SK-N-SH treated with all-trans-retinoic acid at 6 μM for 48 hours (cell line): ENCODE data around the gene ADGRL2.

Experiments used
- ARNTL ChIP-seq: fragments of 450-650 bp; formaldehyde crosslinking; IDR thresholded peaks from 2 replicates; pipeline ENCODE4 v1.5.0; 2020; ENCODE audit warnings: low read depth, mild to moderate bottlenecking, moderate library complexity, borderline replicate concordance
- BACH2 ChIP-seq: fragments of 250-450 bp; sonication (Bioruptor Pico); IDR thresholded peaks from 2 replicates; pipeline ENCODE4 v1.9.0; 2021; ENCODE audit warnings: mild to moderate bottlenecking, borderline replicate concordance
- CSDC2 ChIP-seq: fragments of 250-450 bp; sonication (Bioruptor Pico); IDR thresholded peaks from 2 replicates; pipeline ENCODE4 v1.5.0; 2020; ENCODE audit warnings: mild to moderate bottlenecking, moderate library complexity
- RARB ChIP-seq: fragments of 250-450 bp; sonication (Bioruptor Pico); IDR thresholded peaks from 2 replicates; pipeline ENCODE4 v1.8.0; 2021; ENCODE audit warnings: mild to moderate bottlenecking, moderate library complexity
- ZC3H10 ChIP-seq: fragments of 250-450 bp; sonication (Bioruptor Pico); IDR thresholded peaks from 2 replicates; pipeline ENCODE4 v1.5.1; 2021; ENCODE audit warnings: mild to moderate bottlenecking, moderate library complexity
- ZNF70 ChIP-seq: fragments of 450-650 bp; formaldehyde crosslinking; IDR thresholded peaks from 2 replicates; pipeline ENCODE4 v1.5.0; 2020; ENCODE audit warnings: mild to moderate bottlenecking, moderate library complexity
- ZNF8 ChIP-seq: fragments of 450-650 bp; formaldehyde crosslinking; IDR thresholded peaks from 2 replicates; pipeline ENCODE4 v1.5.0; 2020; ENCODE audit warnings: mild to moderate bottlenecking, moderate library complexity
- TF ChIP-seq, protein P1 (sequence below): fragments of 250-450 bp; sonication (Bioruptor Pico); IDR thresholded peaks from 2 replicates; pipeline ENCODE4 v1.5.1; 2020; ENCODE audit warnings: low read depth, mild to moderate bottlenecking, moderate library complexity
- TF ChIP-seq, protein P2 (sequence below): fragments of 250-450 bp; sonication (Bioruptor Pico); IDR thresholded peaks from 2 replicates; pipeline ENCODE4 v1.8.0; 2020; ENCODE audit warnings: mild to moderate bottlenecking, moderate library complexity, borderline replicate concordance
- TF ChIP-seq, protein P3 (sequence below): fragments of 250-450 bp; sonication (Bioruptor Pico); IDR thresholded peaks from 2 replicates; pipeline ENCODE4 v1.5.0; 2020; ENCODE audit warnings: mild to moderate bottlenecking, moderate library complexity
- TF ChIP-seq, protein P4 (sequence below): fragments of 250-450 bp; sonication (Bioruptor Pico); IDR thresholded peaks from 2 replicates; pipeline ENCODE4 v1.8.0; 2021; ENCODE audit warnings: low read depth, mild to moderate bottlenecking, moderate library complexity, borderline replicate concordance

DNA sequence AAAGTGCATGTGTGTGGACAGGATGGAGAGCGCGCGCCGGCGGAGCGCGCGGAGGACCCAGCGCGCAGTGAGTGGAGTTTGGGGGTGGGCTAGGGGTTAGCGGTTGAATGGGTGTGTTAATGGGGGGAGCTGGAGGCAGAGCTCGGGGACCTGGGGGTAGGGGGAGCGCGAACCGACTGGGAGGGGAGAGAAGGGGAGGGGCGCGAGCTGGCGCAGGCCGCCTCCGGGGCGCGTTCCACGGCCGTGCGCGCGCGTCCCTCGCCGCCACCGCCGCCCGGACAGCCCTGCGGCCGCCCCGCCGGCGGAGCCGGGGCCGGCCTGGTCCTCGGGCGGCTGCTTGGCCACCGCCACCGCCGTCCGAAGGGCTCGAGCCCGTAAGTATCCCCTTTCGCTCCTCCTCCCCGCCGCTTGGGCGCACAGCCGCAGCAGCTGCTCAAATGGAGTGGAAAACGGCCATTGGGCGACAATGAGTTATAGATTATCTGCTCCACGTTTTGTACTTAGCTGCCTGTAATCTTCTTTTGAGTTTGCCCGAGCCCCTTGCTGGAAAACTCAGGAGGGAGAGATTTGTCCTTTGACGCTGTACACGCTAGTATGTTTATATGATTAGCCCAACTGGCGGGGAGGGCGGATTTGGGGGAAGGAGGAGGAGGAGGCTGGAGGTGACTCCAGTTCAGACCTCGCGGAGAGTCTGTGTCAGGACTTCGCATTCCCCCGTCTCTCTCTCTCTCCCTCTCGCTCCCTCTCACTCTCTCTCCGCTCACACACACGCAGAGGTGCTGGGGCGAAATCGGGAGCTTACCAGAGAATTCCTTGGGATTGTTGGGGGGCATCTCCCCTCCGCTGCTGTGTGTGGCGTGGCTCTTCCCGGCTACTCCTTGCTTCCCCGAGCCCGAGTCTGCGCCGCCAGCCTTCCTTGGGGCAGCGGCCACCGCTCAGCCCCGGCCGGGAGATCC, at the start of gene ADGRL2:
- TF ChIP-seq ARNTL (CRISPR knock-in tag) (no peak), RARB (CRISPR knock-in tag) (no peak), ZNF8 (CRISPR knock-in tag) (no peak), BACH2 (no peak), ZNF70 (CRISPR knock-in tag) (no peak), CSDC2 (no peak), ZC3H10 (CRISPR knock-in tag) (no peak)
- TF ChIP-seq, protein P1, sequence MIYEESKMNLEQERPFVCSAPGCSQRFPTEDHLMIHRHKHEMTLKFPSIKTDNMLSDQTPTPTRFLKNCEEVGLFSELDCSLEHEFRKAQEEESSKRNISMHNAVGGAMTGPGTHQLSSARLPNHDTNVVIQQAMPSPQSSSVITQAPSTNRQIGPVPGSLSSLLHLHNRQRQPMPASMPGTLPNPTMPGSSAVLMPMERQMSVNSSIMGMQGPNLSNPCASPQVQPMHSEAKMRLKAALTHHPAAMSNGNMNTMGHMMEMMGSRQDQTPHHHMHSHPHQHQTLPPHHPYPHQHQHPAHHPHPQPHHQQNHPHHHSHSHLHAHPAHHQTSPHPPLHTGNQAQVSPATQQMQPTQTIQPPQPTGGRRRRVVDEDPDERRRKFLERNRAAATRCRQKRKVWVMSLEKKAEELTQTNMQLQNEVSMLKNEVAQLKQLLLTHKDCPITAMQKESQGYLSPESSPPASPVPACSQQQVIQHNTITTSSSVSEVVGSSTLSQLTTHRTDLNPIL (CRISPR knock-in tag): no peak
- TF ChIP-seq, protein P2, sequence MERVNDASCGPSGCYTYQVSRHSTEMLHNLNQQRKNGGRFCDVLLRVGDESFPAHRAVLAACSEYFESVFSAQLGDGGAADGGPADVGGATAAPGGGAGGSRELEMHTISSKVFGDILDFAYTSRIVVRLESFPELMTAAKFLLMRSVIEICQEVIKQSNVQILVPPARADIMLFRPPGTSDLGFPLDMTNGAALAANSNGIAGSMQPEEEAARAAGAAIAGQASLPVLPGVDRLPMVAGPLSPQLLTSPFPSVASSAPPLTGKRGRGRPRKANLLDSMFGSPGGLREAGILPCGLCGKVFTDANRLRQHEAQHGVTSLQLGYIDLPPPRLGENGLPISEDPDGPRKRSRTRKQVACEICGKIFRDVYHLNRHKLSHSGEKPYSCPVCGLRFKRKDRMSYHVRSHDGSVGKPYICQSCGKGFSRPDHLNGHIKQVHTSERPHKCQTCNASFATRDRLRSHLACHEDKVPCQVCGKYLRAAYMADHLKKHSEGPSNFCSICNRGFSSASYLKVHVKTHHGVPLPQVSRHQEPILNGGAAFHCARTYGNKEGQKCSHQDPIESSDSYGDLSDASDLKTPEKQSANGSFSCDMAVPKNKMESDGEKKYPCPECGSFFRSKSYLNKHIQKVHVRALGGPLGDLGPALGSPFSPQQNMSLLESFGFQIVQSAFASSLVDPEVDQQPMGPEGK (CRISPR knock-in tag): no peak
- TF ChIP-seq, protein P3, sequence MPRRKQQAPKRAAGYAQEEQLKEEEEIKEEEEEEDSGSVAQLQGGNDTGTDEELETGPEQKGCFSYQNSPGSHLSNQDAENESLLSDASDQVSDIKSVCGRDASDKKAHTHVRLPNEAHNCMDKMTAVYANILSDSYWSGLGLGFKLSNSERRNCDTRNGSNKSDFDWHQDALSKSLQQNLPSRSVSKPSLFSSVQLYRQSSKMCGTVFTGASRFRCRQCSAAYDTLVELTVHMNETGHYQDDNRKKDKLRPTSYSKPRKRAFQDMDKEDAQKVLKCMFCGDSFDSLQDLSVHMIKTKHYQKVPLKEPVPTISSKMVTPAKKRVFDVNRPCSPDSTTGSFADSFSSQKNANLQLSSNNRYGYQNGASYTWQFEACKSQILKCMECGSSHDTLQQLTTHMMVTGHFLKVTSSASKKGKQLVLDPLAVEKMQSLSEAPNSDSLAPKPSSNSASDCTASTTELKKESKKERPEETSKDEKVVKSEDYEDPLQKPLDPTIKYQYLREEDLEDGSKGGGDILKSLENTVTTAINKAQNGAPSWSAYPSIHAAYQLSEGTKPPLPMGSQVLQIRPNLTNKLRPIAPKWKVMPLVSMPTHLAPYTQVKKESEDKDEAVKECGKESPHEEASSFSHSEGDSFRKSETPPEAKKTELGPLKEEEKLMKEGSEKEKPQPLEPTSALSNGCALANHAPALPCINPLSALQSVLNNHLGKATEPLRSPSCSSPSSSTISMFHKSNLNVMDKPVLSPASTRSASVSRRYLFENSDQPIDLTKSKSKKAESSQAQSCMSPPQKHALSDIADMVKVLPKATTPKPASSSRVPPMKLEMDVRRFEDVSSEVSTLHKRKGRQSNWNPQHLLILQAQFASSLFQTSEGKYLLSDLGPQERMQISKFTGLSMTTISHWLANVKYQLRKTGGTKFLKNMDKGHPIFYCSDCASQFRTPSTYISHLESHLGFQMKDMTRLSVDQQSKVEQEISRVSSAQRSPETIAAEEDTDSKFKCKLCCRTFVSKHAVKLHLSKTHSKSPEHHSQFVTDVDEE (CRISPR knock-in tag): no peak
- TF ChIP-seq, protein P4, sequence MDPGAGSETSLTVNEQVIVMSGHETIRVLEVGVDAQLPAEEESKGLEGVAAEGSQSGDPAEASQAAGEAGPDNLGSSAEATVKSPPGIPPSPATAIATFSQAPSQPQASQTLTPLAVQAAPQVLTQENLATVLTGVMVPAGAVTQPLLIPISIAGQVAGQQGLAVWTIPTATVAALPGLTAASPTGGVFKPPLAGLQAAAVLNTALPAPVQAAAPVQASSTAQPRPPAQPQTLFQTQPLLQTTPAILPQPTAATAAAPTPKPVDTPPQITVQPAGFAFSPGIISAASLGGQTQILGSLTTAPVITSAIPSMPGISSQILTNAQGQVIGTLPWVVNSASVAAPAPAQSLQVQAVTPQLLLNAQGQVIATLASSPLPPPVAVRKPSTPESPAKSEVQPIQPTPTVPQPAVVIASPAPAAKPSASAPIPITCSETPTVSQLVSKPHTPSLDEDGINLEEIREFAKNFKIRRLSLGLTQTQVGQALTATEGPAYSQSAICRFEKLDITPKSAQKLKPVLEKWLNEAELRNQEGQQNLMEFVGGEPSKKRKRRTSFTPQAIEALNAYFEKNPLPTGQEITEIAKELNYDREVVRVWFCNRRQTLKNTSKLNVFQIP (CRISPR knock-in tag): no peak
